SU-DHL-6 (cell line): ENCODE data around the gene PPARG.

Source experiments
- EZH2phosphoT487 ChIP-seq: fragments of 200-600 bp; sonication (generic), shearing (Covaris generic); conservative IDR thresholded peaks from 2 replicates; pipeline ENCODE4 v1.6.1; 2018; ENCODE audit warnings: mild to moderate bottlenecking, antibody characterized with exemption, low read length, moderate library complexity, mixed read lengths
- TF ChIP-seq, protein P1 (sequence below): fragments of 200-600 bp; sonication (generic); IDR thresholded peaks from one replicate; pipeline ENCODE4 v1.5.1; 2017; ENCODE audit warnings: antibody characterized with exemption, mild to moderate bottlenecking, low read length, moderate library complexity; ENCODE audit not compliant: insufficient read depth, poor library complexity, severe bottlenecking

DNA sequence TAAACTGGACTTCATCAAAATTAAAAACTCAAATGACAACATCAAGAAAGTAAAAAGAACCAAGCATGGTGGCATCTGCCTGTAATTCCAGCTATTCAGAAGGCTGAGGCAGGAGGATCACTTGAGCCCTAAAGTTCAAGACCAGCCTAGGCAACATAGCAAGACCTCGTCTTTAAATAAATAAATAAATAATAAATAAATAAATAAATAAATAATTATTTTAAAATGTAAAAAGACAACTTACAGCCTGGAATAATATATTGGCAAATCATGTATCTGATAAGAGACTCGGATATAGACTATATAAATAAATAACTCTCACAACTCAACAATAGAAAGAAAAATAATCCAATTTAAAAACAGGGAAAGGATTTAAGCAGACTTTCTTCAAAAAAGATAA, 4.3 kb upstream of the PPARG start:
- TF ChIP-seq, protein P1, sequence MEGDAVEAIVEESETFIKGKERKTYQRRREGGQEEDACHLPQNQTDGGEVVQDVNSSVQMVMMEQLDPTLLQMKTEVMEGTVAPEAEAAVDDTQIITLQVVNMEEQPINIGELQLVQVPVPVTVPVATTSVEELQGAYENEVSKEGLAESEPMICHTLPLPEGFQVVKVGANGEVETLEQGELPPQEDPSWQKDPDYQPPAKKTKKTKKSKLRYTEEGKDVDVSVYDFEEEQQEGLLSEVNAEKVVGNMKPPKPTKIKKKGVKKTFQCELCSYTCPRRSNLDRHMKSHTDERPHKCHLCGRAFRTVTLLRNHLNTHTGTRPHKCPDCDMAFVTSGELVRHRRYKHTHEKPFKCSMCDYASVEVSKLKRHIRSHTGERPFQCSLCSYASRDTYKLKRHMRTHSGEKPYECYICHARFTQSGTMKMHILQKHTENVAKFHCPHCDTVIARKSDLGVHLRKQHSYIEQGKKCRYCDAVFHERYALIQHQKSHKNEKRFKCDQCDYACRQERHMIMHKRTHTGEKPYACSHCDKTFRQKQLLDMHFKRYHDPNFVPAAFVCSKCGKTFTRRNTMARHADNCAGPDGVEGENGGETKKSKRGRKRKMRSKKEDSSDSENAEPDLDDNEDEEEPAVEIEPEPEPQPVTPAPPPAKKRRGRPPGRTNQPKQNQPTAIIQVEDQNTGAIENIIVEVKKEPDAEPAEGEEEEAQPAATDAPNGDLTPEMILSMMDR: no peak
- TF ChIP-seq EZH2phosphoT487: no peak
